Measurements from ENCODE around the gene TAS2R7.

Gene TAS2R7

DNA sequence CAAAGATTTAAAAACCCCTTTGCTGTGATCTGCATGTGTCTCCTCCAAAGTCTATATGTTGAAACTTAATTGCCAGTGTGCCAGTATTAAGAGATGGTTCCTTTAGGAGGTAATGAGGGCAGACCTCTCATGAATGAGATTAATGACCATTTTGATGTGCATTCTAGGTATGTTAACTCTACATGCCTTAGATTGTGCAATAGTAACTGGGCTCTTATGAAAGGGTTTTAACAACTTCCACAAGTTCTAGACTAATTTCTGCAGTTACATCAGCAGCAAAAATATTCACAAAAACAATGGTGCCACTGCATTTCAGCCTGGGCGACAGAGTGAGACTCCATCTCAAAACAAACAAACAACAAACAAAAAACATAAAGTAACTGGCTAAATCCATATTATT, 27.6 kb upstream of the TAS2R7 start:
- TF ChIP-seq LEF1 (IDR thresholded peaks at IDR 0.05; ENCODE audit: borderline replicate concordance) (no peak), TARDBP (IDR thresholded peaks at IDR 0.05) (no peak), FOXM1 (IDR thresholded peaks at IDR 0.05; ENCODE audit: borderline replicate concordance) (no peak), ELF4 (IDR thresholded peaks at IDR 0.05) (no peak), BHLHE40 (IDR thresholded peaks at IDR 0.05; ENCODE audit: borderline replicate concordance) (no peak), L3MBTL2 (conservative IDR thresholded peaks at IDR 0.05) (no peak), ZNF384 (IDR thresholded peaks at IDR 0.05) (no peak), FOXA1 (IDR thresholded peaks at IDR 0.05) (no peak), NFRKB (IDR thresholded peaks at IDR 0.05) (no peak), FOXK2 (IDR thresholded peaks at IDR 0.05) (no peak), HDGF (IDR thresholded peaks at IDR 0.05; ENCODE audit: borderline replicate concordance) (no peak), SUZ12 (IDR thresholded peaks at IDR 0.05) (no peak), CTBP1 (IDR thresholded peaks at IDR 0.05; ENCODE audit: borderline replicate concordance) (no peak), ARNT (IDR thresholded peaks at IDR 0.05) (no peak)
- TF ChIP-seq, protein P1, sequence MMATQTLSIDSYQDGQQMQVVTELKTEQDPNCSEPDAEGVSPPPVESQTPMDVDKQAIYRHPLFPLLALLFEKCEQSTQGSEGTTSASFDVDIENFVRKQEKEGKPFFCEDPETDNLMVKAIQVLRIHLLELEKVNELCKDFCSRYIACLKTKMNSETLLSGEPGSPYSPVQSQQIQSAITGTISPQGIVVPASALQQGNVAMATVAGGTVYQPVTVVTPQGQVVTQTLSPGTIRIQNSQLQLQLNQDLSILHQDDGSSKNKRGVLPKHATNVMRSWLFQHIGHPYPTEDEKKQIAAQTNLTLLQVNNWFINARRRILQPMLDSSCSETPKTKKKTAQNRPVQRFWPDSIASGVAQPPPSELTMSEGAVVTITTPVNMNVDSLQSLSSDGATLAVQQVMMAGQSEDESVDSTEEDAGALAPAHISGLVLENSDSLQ (IDR thresholded peaks at IDR 0.05): no peak
- DNase-seq (ENCODE audit: extremely low spot score): no peak
- POLR2A ChIA-PET: no interaction called here
- CTCF ChIA-PET: no interaction called here

DNA sequence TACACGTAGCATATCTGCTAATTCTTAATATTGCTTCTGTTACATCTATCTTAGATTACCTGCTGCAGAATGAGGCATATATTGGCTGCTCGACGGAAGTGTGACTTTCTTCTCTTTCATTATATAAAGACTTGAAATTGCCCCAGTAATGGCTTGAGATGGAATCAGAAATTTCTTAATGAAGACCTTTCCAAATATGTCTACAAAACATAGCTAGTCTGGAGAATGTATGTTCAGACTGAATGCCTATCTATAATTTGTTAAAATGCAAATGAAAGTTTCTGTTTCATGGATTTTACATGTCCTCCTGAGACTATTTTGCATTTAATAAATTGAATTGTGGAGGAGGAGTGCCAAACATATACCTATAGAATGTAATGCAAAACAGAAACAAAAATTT, 23.8 kb upstream of the TAS2R7 start, which contains the start of gene TAS2R10:
TSS of gene TAS2R10 (minus strand) at position 101 of the 400 bp plus-strand sequence. CDS start at position 12, 89 bp downstream.
- ChIA-PET CTCF (no interaction called here), POLR2A (no interaction called here)
- no peak for TF ChIP-seq ARNT (IDR thresholded peaks at IDR 0.05)
- TF ChIP-seq FOXM1 (IDR thresholded peaks at IDR 0.05; ENCODE audit: borderline replicate concordance): no peak
- TF ChIP-seq LEF1 (IDR thresholded peaks at IDR 0.05; ENCODE audit: borderline replicate concordance): no peak
- no peak for TF ChIP-seq CTBP1 (IDR thresholded peaks at IDR 0.05; ENCODE audit: borderline replicate concordance)
- TF ChIP-seq SUZ12 (IDR thresholded peaks at IDR 0.05): no peak
- TF ChIP-seq FOXA1 (IDR thresholded peaks at IDR 0.05): no peak
- TF ChIP-seq TARDBP (IDR thresholded peaks at IDR 0.05): no peak
- TF ChIP-seq NFRKB (IDR thresholded peaks at IDR 0.05): no peak
- TF ChIP-seq SP1 (IDR thresholded peaks at IDR 0.05): no peak
- TF ChIP-seq BHLHE40 (IDR thresholded peaks at IDR 0.05; ENCODE audit: borderline replicate concordance): no peak
- TF ChIP-seq ZNF384 (IDR thresholded peaks at IDR 0.05): no peak
- TF ChIP-seq ELF4 (IDR thresholded peaks at IDR 0.05): no peak
- TF ChIP-seq, protein P1 (IDR thresholded peaks at IDR 0.05): no peak
- no peak for TF ChIP-seq FOXK2 (IDR thresholded peaks at IDR 0.05)
- no peak for DNase-seq (ENCODE audit: extremely low spot score)

- ChIA-PET CTCF (no interaction called here), POLR2A (no interaction called here)
- TF ChIP-seq ZNF384 (IDR thresholded peaks at IDR 0.05): no peak
- no peak for TF ChIP-seq CTBP1 (IDR thresholded peaks at IDR 0.05; ENCODE audit: borderline replicate concordance)
- TF ChIP-seq HDGF (IDR thresholded peaks at IDR 0.05; ENCODE audit: borderline replicate concordance): no peak
- TF ChIP-seq NFRKB (IDR thresholded peaks at IDR 0.05): no peak
- no peak for DNase-seq (ENCODE audit: extremely low spot score)
Observed at GRCh38 chr12:10824957-10825356, 22.5 kb upstream of the TAS2R7 start.

- ChIA-PET POLR2A (no interaction called here), CTCF (no interaction called here)
- no peak for DNase-seq (ENCODE audit: extremely low spot score)
- TF ChIP-seq SUZ12 (IDR thresholded peaks at IDR 0.05): no peak
- no peak for TF ChIP-seq SP1 (IDR thresholded peaks at IDR 0.05)
- TF ChIP-seq HDGF (IDR thresholded peaks at IDR 0.05; ENCODE audit: borderline replicate concordance): no peak
- no peak for TF ChIP-seq BHLHE40 (IDR thresholded peaks at IDR 0.05; ENCODE audit: borderline replicate concordance)
- TF ChIP-seq ZNF384 (IDR thresholded peaks at IDR 0.05): no peak
- TF ChIP-seq FOXA1 (IDR thresholded peaks at IDR 0.05): no peak
- no peak for TF ChIP-seq ELF4 (IDR thresholded peaks at IDR 0.05)
- TF ChIP-seq FOXK2 (IDR thresholded peaks at IDR 0.05): no peak
- no peak for TF ChIP-seq TARDBP (IDR thresholded peaks at IDR 0.05)
Observed at GRCh38 chr12:10811883-10812536, 9.6 kb upstream of the TAS2R7 start.

DNA sequence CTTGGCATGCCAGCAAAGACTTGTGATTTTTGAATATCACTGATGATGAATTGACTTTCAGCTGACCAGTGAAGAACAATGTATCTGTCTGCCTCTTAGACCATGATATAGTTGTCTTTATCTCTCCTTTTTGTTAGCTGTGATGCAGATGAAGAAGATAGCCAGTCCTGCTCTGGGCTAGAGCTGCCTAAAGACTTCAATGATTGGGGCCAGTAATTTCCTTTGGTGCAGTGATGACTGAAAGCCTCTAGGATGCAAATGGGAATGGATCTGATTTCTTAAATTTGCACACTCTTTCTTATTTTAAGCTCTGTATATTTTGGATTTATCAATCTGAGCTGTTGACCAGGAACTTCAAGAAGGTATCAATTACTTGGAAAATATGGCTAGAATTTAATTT, 7.6 kb upstream of the TAS2R7 start, which contains the start of gene TAS2R9:
TSS of gene TAS2R9 (minus strand) at position 101 of the 400 bp plus-strand sequence. CDS start at position 8, 93 bp downstream.
- ChIA-PET CTCF (no interaction called here), POLR2A (no interaction called here)
- DNase-seq (ENCODE audit: extremely low spot score): no peak
- no peak for TF ChIP-seq ARNT (IDR thresholded peaks at IDR 0.05)
- no peak for TF ChIP-seq CTBP1 (IDR thresholded peaks at IDR 0.05; ENCODE audit: borderline replicate concordance)
- TF ChIP-seq LEF1 (IDR thresholded peaks at IDR 0.05; ENCODE audit: borderline replicate concordance): no peak
- TF ChIP-seq ELF4 (IDR thresholded peaks at IDR 0.05): no peak
- no peak for TF ChIP-seq FOXK2 (IDR thresholded peaks at IDR 0.05)
- no peak for TF ChIP-seq FOXA1 (IDR thresholded peaks at IDR 0.05)
- TF ChIP-seq NFRKB (IDR thresholded peaks at IDR 0.05): no peak
- no peak for TF ChIP-seq L3MBTL2 (conservative IDR thresholded peaks at IDR 0.05)
- TF ChIP-seq FOXM1 (IDR thresholded peaks at IDR 0.05; ENCODE audit: borderline replicate concordance): no peak
- TF ChIP-seq BHLHE40 (IDR thresholded peaks at IDR 0.05; ENCODE audit: borderline replicate concordance): no peak
- no peak for TF ChIP-seq SUZ12 (IDR thresholded peaks at IDR 0.05)
- TF ChIP-seq, protein P1 (IDR thresholded peaks at IDR 0.05): no peak
- no peak for TF ChIP-seq SP1 (IDR thresholded peaks at IDR 0.05)
- no peak for TF ChIP-seq ZNF384 (IDR thresholded peaks at IDR 0.05)
- no peak for TF ChIP-seq HDGF (IDR thresholded peaks at IDR 0.05; ENCODE audit: borderline replicate concordance)
- no peak for TF ChIP-seq TARDBP (IDR thresholded peaks at IDR 0.05)

- POLR2A ChIA-PET: no interaction called here
- CTCF ChIA-PET: interaction anchor here (0.6 kb wide), 1 partner anchor 415 kb away, joined by 3 read pairs; no protein-coding TSS in a partner anchor
- TF ChIP-seq LEF1 (IDR thresholded peaks at IDR 0.05; ENCODE audit: borderline replicate concordance) (no peak), L3MBTL2 (conservative IDR thresholded peaks at IDR 0.05) (no peak), CTBP1 (IDR thresholded peaks at IDR 0.05; ENCODE audit: borderline replicate concordance) (no peak), HDGF (IDR thresholded peaks at IDR 0.05; ENCODE audit: borderline replicate concordance) (no peak), TARDBP (IDR thresholded peaks at IDR 0.05) (no peak), ARNT (IDR thresholded peaks at IDR 0.05) (no peak), FOXA1 (IDR thresholded peaks at IDR 0.05) (no peak), SUZ12 (IDR thresholded peaks at IDR 0.05) (no peak), FOXM1 (IDR thresholded peaks at IDR 0.05; ENCODE audit: borderline replicate concordance) (no peak), NFRKB (IDR thresholded peaks at IDR 0.05) (no peak), FOXK2 (IDR thresholded peaks at IDR 0.05) (no peak), ZNF384 (IDR thresholded peaks at IDR 0.05) (no peak)
- TF ChIP-seq, protein P1 (IDR thresholded peaks at IDR 0.05): no peak
- DNase-seq (ENCODE audit: extremely low spot score): no peak
Observed at GRCh38 chr12:10807186-10807585, 4.8 kb upstream of the TAS2R7 start, which contains the start of gene TAS2R8. TSS of gene TAS2R8 (minus strand) at chr12:10807286. CDS start at chr12:10806980, 306 bp downstream.
